Activated T-cell treated with anti-CD3 and anti-CD28 coated beads, Interleukin-2, amount 50 U/mL, for 72 hours (primary cell): ENCODE results near the gene SYCP3. TPM values are rescaled to one million over a fixed set of nuclear protein-coding genes. Genes with fewer than 3 reads are reported as not detected.

Experiments used
- ATAC-seq, 2 donors: fragments of 150-1000 bp; cut with Tn5 transposase; replicated peaks in 1 of 2; 2 replicates each; pipeline ENCODE4 v1.10.0; 2021; ENCODE audit warnings: moderate library complexity in 2 of 2, mild to moderate bottlenecking in 1 of 2
- DNase-seq, 2 donors: peaks; one replicate each; pipeline ENCODE4 v3.0.0; 2021 to 2022; ENCODE audit warnings: mixed read lengths in 1 of 2
- H3K27ac Mint-ChIP-seq: one replicate; pipeline ENCODE4 v1.8.0; 2022; ENCODE audit warnings: mild to moderate bottlenecking, moderate library complexity, mixed read lengths
- H3K27me3 Mint-ChIP-seq: one replicate; pipeline ENCODE4 v1.8.0; 2022; ENCODE audit warnings: low read depth, mixed read lengths
- H3K36me3 Mint-ChIP-seq, 2 donors: one replicate each; pipeline ENCODE4 v1.8.0; 2022; ENCODE audit warnings: mixed read lengths in 2 of 2, mild to moderate bottlenecking in 1 of 2; ENCODE audit not compliant: insufficient read depth in 2 of 2
- H3K4me1 Mint-ChIP-seq: one replicate; pipeline ENCODE4 v1.8.0; 2022; ENCODE audit warnings: low read depth, mixed read lengths
- H3K4me3 Mint-ChIP-seq, 2 donors: one replicate each; pipeline ENCODE4 v1.8.0; 2022; ENCODE audit warnings: mild to moderate bottlenecking in 2 of 2, mixed read lengths in 2 of 2, moderate library complexity in 2 of 2
- H3K9me3 Mint-ChIP-seq, 2 donors: one replicate each; pipeline ENCODE4 v1.8.0; 2022; ENCODE audit warnings: mixed read lengths in 2 of 2
- total RNA-seq, 2 donors: library from RNA; stranded (reverse); gene quantifications; one replicate each; pipeline ENCODE4 v1.2.3, GENCODE V29; 2022

SYCP3 gene
- total RNA-seq, 2 donors from 2014 or later, result 0.30 to 0.91 TPM

- H3K27me3 Mint-ChIP-seq, result no peaks in the 10 kb centered on the region
- no peak overlapping the region for H3K4me3 Mint-ChIP-seq
- no peaks in the 10 kb centered on the region for H3K9me3 Mint-ChIP-seq
- H3K36me3 Mint-ChIP-seq, result peaks cover 4 to 14% of the 10 kb centered on the region in 2 donors
- no peak overlapping the region for H3K27ac Mint-ChIP-seq
- DNase-seq (peak; percentile 59 to 71), ATAC-seq (peak; percentile 80 to 82)
- peaks cover 13% of the 10 kb centered on the region for H3K4me1 Mint-ChIP-seq
Measured at GRCh38 chr12:101773650-101774162, 34.4 kb upstream of the SYCP3 start.

GRCh38 chr12:101772012-101772775 is 32.9 kb upstream of the SYCP3 start:
- ATAC-seq, result peak; percentile 67 to 74
- peak overlapping the region; percentile 75 for H3K27ac Mint-ChIP-seq
- no peaks in the 10 kb centered on the region for H3K9me3 Mint-ChIP-seq
- H3K36me3 Mint-ChIP-seq, result peaks cover 4 to 15% of the 10 kb centered on the region in 2 donors
- no peak overlapping the region for H3K4me3 Mint-ChIP-seq
- H3K4me1 Mint-ChIP-seq, result peaks cover 13% of the 10 kb centered on the region
- no peaks in the 10 kb centered on the region for H3K27me3 Mint-ChIP-seq
- DNase-seq, result peak in 1 of 2 donors; percentile 6

GRCh38 chr12:101769865-101770264 is 30.6 kb upstream of the SYCP3 start:
- Mint-ChIP-seq H3K9me3 (no peaks in the 10 kb centered on the region), H3K27me3 (no peaks in the 10 kb centered on the region), H3K36me3 (peaks cover 4 to 15% of the 10 kb centered on the region in 2 donors), H3K4me1 (peaks cover 13% of the 10 kb centered on the region), H3K27ac (no peak overlapping the region), H3K4me3 (no peak overlapping the region)
- DNase-seq, result no peak
- ATAC-seq, result no peak

- ATAC-seq, result no peak
- H3K36me3 Mint-ChIP-seq, result peaks cover 4 to 20% of the 10 kb centered on the region in 2 donors
- peaks cover 13% of the 10 kb centered on the region for H3K4me1 Mint-ChIP-seq
- no peak overlapping the region for H3K4me3 Mint-ChIP-seq
- no peak for DNase-seq
- H3K27ac Mint-ChIP-seq, result no peak overlapping the region
- H3K27me3 Mint-ChIP-seq, result no peaks in the 10 kb centered on the region
- no peaks in the 10 kb centered on the region for H3K9me3 Mint-ChIP-seq
Measured at GRCh38 chr12:101768781-101769180, 29.5 kb upstream of the SYCP3 start.

GRCh38 chr12:101767537-101767936 is 28.3 kb upstream of the SYCP3 start:
- Mint-ChIP-seq H3K27ac (no peak overlapping the region), H3K4me1 (peaks cover 7% of the 10 kb centered on the region), H3K36me3 (peaks cover 4 to 15% of the 10 kb centered on the region in 2 donors), H3K9me3 (no peaks in the 10 kb centered on the region), H3K4me3 (no peak overlapping the region), H3K27me3 (no peaks in the 10 kb centered on the region)
- ATAC-seq, result no peak
- no peak for DNase-seq

GRCh38 chr12:101764051-101764792 is 25.0 kb upstream of the SYCP3 start:
- no peaks in the 10 kb centered on the region for H3K4me1 Mint-ChIP-seq

GRCh38 chr12:101763246-101763931 is 24.1 kb upstream of the SYCP3 start:
- Mint-ChIP-seq H3K27me3 (no peaks in the 10 kb centered on the region), H3K9me3 (no peaks in the 10 kb centered on the region), H3K36me3 (peaks cover 0 to 5% of the 10 kb centered on the region in 2 donors), H3K4me3 (no peak overlapping the region), H3K4me1 (no peaks in the 10 kb centered on the region), H3K27ac (no peak overlapping the region)
- no peak for ATAC-seq
- DNase-seq, result no peak

More at GRCh38 chr12:101764051-101764792, 25.0 kb upstream of the SYCP3 start:
- H3K27me3 Mint-ChIP-seq, result no peaks in the 10 kb centered on the region
- peaks cover 0 to 8% of the 10 kb centered on the region in 2 donors for H3K36me3 Mint-ChIP-seq
- no peak overlapping the region for H3K4me3 Mint-ChIP-seq
- H3K27ac Mint-ChIP-seq, result no peak overlapping the region
- no peak for DNase-seq
- ATAC-seq, result no peak
- H3K9me3 Mint-ChIP-seq, result no peaks in the 10 kb centered on the region

GRCh38 chr12:101761781-101762180 is 22.5 kb upstream of the SYCP3 start:
- no peaks in the 10 kb centered on the region for H3K9me3 Mint-ChIP-seq
- no peak overlapping the region for H3K4me3 Mint-ChIP-seq
- no peak for ATAC-seq
- DNase-seq, result no peak
- no peak overlapping the region for H3K27ac Mint-ChIP-seq
- no peaks in the 10 kb centered on the region for H3K4me1 Mint-ChIP-seq
- peaks cover 2 to 5% of the 10 kb centered on the region in 2 donors for H3K36me3 Mint-ChIP-seq
- H3K27me3 Mint-ChIP-seq, result no peaks in the 10 kb centered on the region

- ATAC-seq, result no peak
- no peaks in the 10 kb centered on the region for H3K27me3 Mint-ChIP-seq
Measured at GRCh38 chr12:101761350-101761749, 22.1 kb upstream of the SYCP3 start.

GRCh38 chr12:101759396-101760047 is 20.3 kb upstream of the SYCP3 start:
- H3K36me3 Mint-ChIP-seq, result peaks cover 2 to 6% of the 10 kb centered on the region in 2 donors
- H3K4me3 Mint-ChIP-seq, result no peak overlapping the region
- ATAC-seq, result no peak
- no peak for DNase-seq
- no peak overlapping the region for H3K27ac Mint-ChIP-seq
- H3K4me1 Mint-ChIP-seq, result no peaks in the 10 kb centered on the region
- H3K9me3 Mint-ChIP-seq, result no peaks in the 10 kb centered on the region
- no peaks in the 10 kb centered on the region for H3K27me3 Mint-ChIP-seq

More at GRCh38 chr12:101761350-101761749, 22.1 kb upstream of the SYCP3 start:
- no peak for DNase-seq
- Mint-ChIP-seq H3K4me3 (no peak overlapping the region), H3K27ac (no peak overlapping the region), H3K36me3 (peaks cover 2 to 5% of the 10 kb centered on the region in 2 donors), H3K4me1 (no peaks in the 10 kb centered on the region), H3K9me3 (no peaks in the 10 kb centered on the region)

- no peak for DNase-seq
- Mint-ChIP-seq H3K4me1 (no peaks in the 10 kb centered on the region), H3K27me3 (no peaks in the 10 kb centered on the region), H3K36me3 (peaks cover 1 to 12% of the 10 kb centered on the region in 2 donors), H3K4me3 (no peak overlapping the region), H3K9me3 (no peaks in the 10 kb centered on the region), H3K27ac (no peak overlapping the region)
- no peak for ATAC-seq
Measured at GRCh38 chr12:101750152-101750551, 10.9 kb upstream of the SYCP3 start.

GRCh38 chr12:101749657-101750056 is 10.4 kb upstream of the SYCP3 start:
- Mint-ChIP-seq H3K36me3 (peaks cover 1 to 13% of the 10 kb centered on the region in 2 donors), H3K27ac (peak overlapping the region; percentile 51), H3K4me1 (no peaks in the 10 kb centered on the region), H3K4me3 (no peak overlapping the region), H3K27me3 (no peaks in the 10 kb centered on the region), H3K9me3 (no peaks in the 10 kb centered on the region)
- DNase-seq (no peak), ATAC-seq (no peak)
